Measurements from ENCODE around the gene PTPRN2.

PTPRN2 gene

GRCh38 chr7:157930441-157930840 is 657.2 kb downstream of the PTPRN2 start:
- Histone ChIP-seq H3K4me1 (ENCODE audit: insufficient read depth, low read length) (no peaks in the 10 kb centered on the region), H3K36me3 (ENCODE audit: insufficient read depth, low read length) (no peaks in the 10 kb centered on the region), H3K4me3 (ENCODE audit: low read depth in 1 of 2, low read length in 2 of 2) (no peak overlapping the region), H3K9ac (ENCODE audit: low read length) (no peak overlapping the region), H3K9me3 (ENCODE audit: low read length) (no peaks in the 10 kb centered on the region), H3K27me3 (ENCODE audit: control insufficient read depth in 1 of 2, insufficient read depth in 2 of 2, low read length in 2 of 2) (no peaks in the 10 kb centered on the region), H3K27ac (ENCODE audit: low read depth, low read length) (no peak overlapping the region)

GRCh38 chr7:157929671-157930070 is 658.0 kb downstream of the PTPRN2 start:
- no peaks in the 10 kb centered on the region for H3K9me3 ChIP-seq (ENCODE audit: low read length)
- no peaks in the 10 kb centered on the region for H3K36me3 ChIP-seq (ENCODE audit: insufficient read depth, low read length)
- H3K9ac ChIP-seq (ENCODE audit: low read length): no peak overlapping the region
- H3K27ac ChIP-seq (ENCODE audit: low read depth, low read length): no peak overlapping the region
- H3K4me1 ChIP-seq (ENCODE audit: insufficient read depth, low read length): no peaks in the 10 kb centered on the region
- H3K4me3 ChIP-seq (ENCODE audit: low read depth in 1 of 2, low read length in 2 of 2): no peak overlapping the region
- no peaks in the 10 kb centered on the region for H3K27me3 ChIP-seq (ENCODE audit: control insufficient read depth in 1 of 2, insufficient read depth in 2 of 2, low read length in 2 of 2)

GRCh38 chr7:157928808-157929425 is 658.7 kb downstream of the PTPRN2 start:
- H3K27me3 ChIP-seq (ENCODE audit: control insufficient read depth in 1 of 2, insufficient read depth in 2 of 2, low read length in 2 of 2): peaks cover 0 to 3% of the 10 kb centered on the region in 2 donors
- no peak overlapping the region for H3K4me3 ChIP-seq (ENCODE audit: low read depth in 1 of 2, low read length in 2 of 2)
- no peak overlapping the region for H3K9ac ChIP-seq (ENCODE audit: low read length)
- no peaks in the 10 kb centered on the region for H3K4me1 ChIP-seq (ENCODE audit: insufficient read depth, low read length)
- H3K9me3 ChIP-seq (ENCODE audit: low read length): no peaks in the 10 kb centered on the region
- no peaks in the 10 kb centered on the region for H3K36me3 ChIP-seq (ENCODE audit: insufficient read depth, low read length)
- no peak overlapping the region for H3K27ac ChIP-seq (ENCODE audit: low read depth, low read length)

GRCh38 chr7:157928171-157928794 is 659.3 kb downstream of the PTPRN2 start:
- Histone ChIP-seq H3K27ac (ENCODE audit: low read depth, low read length) (no peak overlapping the region), H3K4me3 (ENCODE audit: low read depth in 1 of 2, low read length in 2 of 2) (no peak overlapping the region), H3K9me3 (ENCODE audit: low read length) (no peaks in the 10 kb centered on the region), H3K4me1 (ENCODE audit: insufficient read depth, low read length) (no peaks in the 10 kb centered on the region), H3K27me3 (ENCODE audit: control insufficient read depth in 1 of 2, insufficient read depth in 2 of 2, low read length in 2 of 2) (peaks cover 0 to 3% of the 10 kb centered on the region in 2 donors), H3K36me3 (ENCODE audit: insufficient read depth, low read length) (no peaks in the 10 kb centered on the region), H3K9ac (ENCODE audit: low read length) (no peak overlapping the region)

GRCh38 chr7:157927313-157927925 is 660.2 kb downstream of the PTPRN2 start:
- Histone ChIP-seq H3K4me1 (ENCODE audit: insufficient read depth, low read length) (no peaks in the 10 kb centered on the region), H3K36me3 (ENCODE audit: insufficient read depth, low read length) (no peaks in the 10 kb centered on the region), H3K27ac (ENCODE audit: low read depth, low read length) (no peak overlapping the region), H3K9me3 (ENCODE audit: low read length) (no peaks in the 10 kb centered on the region), H3K4me3 (ENCODE audit: low read depth in 1 of 2, low read length in 2 of 2) (no peak overlapping the region), H3K9ac (ENCODE audit: low read length) (no peak overlapping the region), H3K27me3 (ENCODE audit: control insufficient read depth in 1 of 2, insufficient read depth in 2 of 2, low read length in 2 of 2) (peaks cover 0 to 3% of the 10 kb centered on the region in 2 donors)

GRCh38 chr7:157926521-157927150 is 661.0 kb downstream of the PTPRN2 start:
- no peaks in the 10 kb centered on the region for H3K4me1 ChIP-seq (ENCODE audit: insufficient read depth, low read length)
- no peak overlapping the region for H3K4me3 ChIP-seq (ENCODE audit: low read depth in 1 of 2, low read length in 2 of 2)
- H3K9me3 ChIP-seq (ENCODE audit: low read length): no peaks in the 10 kb centered on the region
- H3K36me3 ChIP-seq (ENCODE audit: insufficient read depth, low read length): no peaks in the 10 kb centered on the region
- no peak overlapping the region for H3K9ac ChIP-seq (ENCODE audit: low read length)
- no peak overlapping the region for H3K27ac ChIP-seq (ENCODE audit: low read depth, low read length)
- H3K27me3 ChIP-seq (ENCODE audit: control insufficient read depth in 1 of 2, insufficient read depth in 2 of 2, low read length in 2 of 2): peaks cover 0 to 3% of the 10 kb centered on the region in 2 donors

GRCh38 chr7:157926107-157926506 is 661.5 kb downstream of the PTPRN2 start:
- Histone ChIP-seq H3K27me3 (ENCODE audit: control insufficient read depth in 1 of 2, insufficient read depth in 2 of 2, low read length in 2 of 2) (peaks cover 0 to 3% of the 10 kb centered on the region in 2 donors), H3K9ac (ENCODE audit: low read length) (no peak overlapping the region), H3K36me3 (ENCODE audit: insufficient read depth, low read length) (no peaks in the 10 kb centered on the region), H3K4me3 (ENCODE audit: low read depth in 1 of 2, low read length in 2 of 2) (no peak overlapping the region), H3K27ac (ENCODE audit: low read depth, low read length) (no peak overlapping the region), H3K9me3 (ENCODE audit: low read length) (no peaks in the 10 kb centered on the region), H3K4me1 (ENCODE audit: insufficient read depth, low read length) (no peaks in the 10 kb centered on the region)

- H3K9ac ChIP-seq (ENCODE audit: low read length): no peak overlapping the region
- H3K4me1 ChIP-seq (ENCODE audit: insufficient read depth, low read length): no peaks in the 10 kb centered on the region
- peaks cover 0 to 3% of the 10 kb centered on the region in 2 donors for H3K27me3 ChIP-seq (ENCODE audit: control insufficient read depth in 1 of 2, insufficient read depth in 2 of 2, low read length in 2 of 2)
- no peak overlapping the region for H3K27ac ChIP-seq (ENCODE audit: low read depth, low read length)
- no peaks in the 10 kb centered on the region for H3K9me3 ChIP-seq (ENCODE audit: low read length)
- no peak overlapping the region for H3K4me3 ChIP-seq (ENCODE audit: low read depth in 1 of 2, low read length in 2 of 2)
- no peaks in the 10 kb centered on the region for H3K36me3 ChIP-seq (ENCODE audit: insufficient read depth, low read length)
These were observed 662.2 kb downstream of the PTPRN2 start for GRCh38 chr7:157925383-157925875.

GRCh38 chr7:157923903-157924630 is 663.6 kb downstream of the PTPRN2 start:
- H3K36me3 ChIP-seq (ENCODE audit: insufficient read depth, low read length): no peaks in the 10 kb centered on the region
- H3K4me3 ChIP-seq (ENCODE audit: low read depth in 1 of 2, low read length in 2 of 2): no peak overlapping the region
- no peaks in the 10 kb centered on the region for H3K9me3 ChIP-seq (ENCODE audit: low read length)
- H3K27ac ChIP-seq (ENCODE audit: low read depth, low read length): no peak overlapping the region
- H3K9ac ChIP-seq (ENCODE audit: low read length): no peak overlapping the region
- peaks cover 0 to 3% of the 10 kb centered on the region in 2 donors for H3K27me3 ChIP-seq (ENCODE audit: control insufficient read depth in 1 of 2, insufficient read depth in 2 of 2, low read length in 2 of 2)
- H3K4me1 ChIP-seq (ENCODE audit: insufficient read depth, low read length): no peaks in the 10 kb centered on the region

GRCh38 chr7:157922576-157922975 is 665.0 kb downstream of the PTPRN2 start:
- Histone ChIP-seq H3K36me3 (ENCODE audit: insufficient read depth, low read length) (no peaks in the 10 kb centered on the region), H3K27me3 (ENCODE audit: control insufficient read depth in 1 of 2, insufficient read depth in 2 of 2, low read length in 2 of 2) (peaks cover 0 to 3% of the 10 kb centered on the region in 2 donors), H3K9me3 (ENCODE audit: low read length) (no peaks in the 10 kb centered on the region), H3K4me3 (ENCODE audit: low read depth in 1 of 2, low read length in 2 of 2) (no peak overlapping the region), H3K9ac (ENCODE audit: low read length) (no peak overlapping the region), H3K4me1 (ENCODE audit: insufficient read depth, low read length) (no peaks in the 10 kb centered on the region), H3K27ac (ENCODE audit: low read depth, low read length) (no peak overlapping the region)

Measured in muscle layer of colon (tissue), 2 donors.